ENCODE measurements around the gene KTN1. TPM values are rescaled to one million over a fixed set of nuclear protein-coding genes. Genes with fewer than 3 reads are reported as not detected.

Gene KTN1
- total RNA-seq, 1 donor from 2014 or later: 146 TPM

- no peak for TF ChIP-seq CTCF (conservative IDR thresholded peaks at IDR 0.05; ENCODE audit: low read depth, low read length)
- DNase-seq (ENCODE audit: low read depth): no peak
- H3K4me3 ChIP-seq (ENCODE audit: low read depth, low read length): no peak overlapping the region
Observed at GRCh38 chr14:55537782-55538181, 42.2 kb upstream of the KTN1 start.

- TF ChIP-seq CTCF (conservative IDR thresholded peaks at IDR 0.05; ENCODE audit: low read depth, low read length): no peak
- no peak overlapping the region for H3K4me3 ChIP-seq (ENCODE audit: low read depth, low read length)
- no peak for DNase-seq (ENCODE audit: low read depth)
Observed at GRCh38 chr14:55539975-55540374, 40.0 kb upstream of the KTN1 start.

GRCh38 chr14:55540847-55541773 lies 38.9 kb upstream of the KTN1 start:
- DNase-seq (ENCODE audit: low read depth): no peak
- no peak overlapping the region for H3K4me3 ChIP-seq (ENCODE audit: low read depth, low read length)
- TF ChIP-seq CTCF (conservative IDR thresholded peaks at IDR 0.05; ENCODE audit: low read depth, low read length): no peak

GRCh38 chr14:55545779-55546178 lies 34.2 kb upstream of the KTN1 start:
- no peak overlapping the region for H3K4me3 ChIP-seq (ENCODE audit: low read depth, low read length)
- no peak for DNase-seq (ENCODE audit: low read depth)
- no peak for TF ChIP-seq CTCF (conservative IDR thresholded peaks at IDR 0.05; ENCODE audit: low read depth, low read length)

- no peak for TF ChIP-seq CTCF (conservative IDR thresholded peaks at IDR 0.05; ENCODE audit: low read depth, low read length)
- no peak overlapping the region for H3K4me3 ChIP-seq (ENCODE audit: low read depth, low read length)
- DNase-seq (ENCODE audit: low read depth): no peak
Observed at GRCh38 chr14:55546212-55546874, 33.7 kb upstream of the KTN1 start.

- no peak for TF ChIP-seq CTCF (conservative IDR thresholded peaks at IDR 0.05; ENCODE audit: low read depth, low read length)
- DNase-seq (ENCODE audit: low read depth): no peak
Observed at GRCh38 chr14:55547650-55548315, 32.2 kb upstream of the KTN1 start.

More at GRCh38 chr14:55547650-55548315, 32.2 kb upstream of the KTN1 start:
- H3K4me3 ChIP-seq (ENCODE audit: low read depth, low read length): no peak overlapping the region
